ENCODE results near the gene YAP1.

Gene YAP1

DNA sequence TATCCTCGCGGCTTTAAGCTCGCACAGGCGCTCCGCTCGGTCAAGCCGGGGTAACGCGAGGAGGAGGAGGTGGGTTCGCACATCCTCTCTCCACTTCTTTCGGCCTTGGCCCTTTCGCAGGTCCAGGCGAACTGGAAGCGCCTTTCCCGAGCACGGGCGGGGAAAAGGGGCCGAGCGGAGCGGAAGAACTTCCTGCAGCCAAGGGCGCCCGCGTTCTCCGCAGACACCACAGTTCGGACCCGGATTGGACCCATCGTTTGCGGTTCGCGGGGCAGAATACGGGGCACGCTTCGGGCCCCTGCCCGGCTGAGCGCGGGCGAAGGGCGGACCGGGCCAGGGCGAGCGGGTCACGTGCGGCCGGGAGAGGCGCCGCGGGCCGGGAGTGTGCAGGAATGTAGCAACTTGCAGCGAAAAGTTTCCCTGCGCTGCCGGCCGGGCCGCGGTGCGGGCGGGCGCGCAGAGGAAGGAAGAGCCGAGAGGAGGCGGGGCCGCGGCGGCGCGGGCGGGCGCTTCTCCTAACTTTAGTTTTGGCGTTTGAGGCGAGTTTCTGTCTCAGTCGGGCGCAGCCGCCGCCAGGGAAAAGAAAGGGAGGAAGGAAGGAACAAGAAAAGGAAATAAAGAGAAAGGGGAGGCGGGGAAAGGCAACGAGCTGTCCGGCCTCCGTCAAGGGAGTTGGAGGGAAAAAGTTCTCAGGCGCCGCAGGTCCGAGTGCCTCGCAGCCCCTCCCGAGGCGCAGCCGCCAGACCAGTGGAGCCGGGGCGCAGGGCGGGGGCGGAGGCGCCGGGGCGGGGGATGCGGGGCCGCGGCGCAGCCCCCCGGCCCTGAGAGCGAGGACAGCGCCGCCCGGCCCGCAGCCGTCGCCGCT, at the start of gene YAP1:
TSS of gene YAP1 (plus strand) at position 552 of the 865 bp plus-strand sequence. CDS start 402 bp downstream, outside the sequence.
- no peak for DNase-seq

DNA sequence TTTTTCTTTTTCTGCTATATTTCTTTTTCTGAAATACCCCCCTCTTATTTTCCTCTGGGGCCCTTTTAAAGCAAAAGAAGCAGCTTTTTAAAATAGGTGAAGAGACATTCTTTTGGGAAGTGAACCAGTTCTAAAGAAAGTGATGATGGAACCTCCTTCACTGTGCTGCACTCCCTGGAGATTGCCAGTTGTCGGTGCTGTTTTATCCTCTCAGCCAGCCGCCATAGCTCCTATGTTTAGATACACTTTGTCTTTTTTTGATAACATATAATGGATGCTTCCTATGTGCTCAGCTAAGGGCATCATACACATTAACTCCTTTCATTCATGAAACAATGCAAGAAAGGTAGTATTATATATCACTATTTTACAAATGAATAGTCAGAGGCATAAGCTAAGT, 49.0 kb upstream of the YAP1 start:
- no peak for DNase-seq

DNA sequence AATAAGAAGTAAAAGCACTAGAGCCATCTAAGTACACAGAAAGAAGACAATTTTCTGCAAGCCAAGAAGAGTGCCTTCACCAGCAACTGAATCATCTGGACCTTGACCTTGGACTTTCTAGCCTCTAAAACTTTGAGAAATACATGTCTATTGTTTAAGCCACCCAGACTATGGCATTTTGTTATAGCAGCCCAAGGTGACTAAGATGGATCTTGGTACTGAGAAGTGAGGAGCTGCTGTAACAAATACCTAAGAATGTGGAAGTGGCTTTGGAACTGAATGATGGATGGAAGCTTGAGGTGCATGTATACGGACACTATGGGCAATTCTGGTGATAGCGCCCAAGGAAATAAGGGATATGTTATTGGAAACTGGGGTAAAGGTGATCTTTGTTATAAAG, 48.1 kb upstream of the YAP1 start:
- no peak for DNase-seq

DNA sequence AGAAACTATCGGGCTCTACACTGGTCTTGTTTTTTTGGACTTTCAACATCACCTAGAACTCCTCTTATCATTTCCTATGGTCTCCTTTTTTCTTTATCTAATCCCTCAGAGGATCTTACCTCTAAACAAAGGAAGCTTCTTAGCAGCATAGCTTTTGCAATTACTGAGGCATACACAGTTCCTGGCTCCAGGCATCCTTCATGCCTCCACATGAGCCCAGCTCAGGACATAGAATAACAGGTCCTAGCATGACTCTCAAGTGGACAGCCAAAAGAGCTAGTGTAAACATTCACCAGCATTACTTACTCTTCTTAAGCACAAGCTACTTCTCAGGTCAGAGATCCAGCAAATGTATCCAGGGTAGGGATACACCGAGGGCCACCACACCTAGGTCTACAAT, 45.9 kb upstream of the YAP1 start:
- DNase-seq, result no peak

DNA sequence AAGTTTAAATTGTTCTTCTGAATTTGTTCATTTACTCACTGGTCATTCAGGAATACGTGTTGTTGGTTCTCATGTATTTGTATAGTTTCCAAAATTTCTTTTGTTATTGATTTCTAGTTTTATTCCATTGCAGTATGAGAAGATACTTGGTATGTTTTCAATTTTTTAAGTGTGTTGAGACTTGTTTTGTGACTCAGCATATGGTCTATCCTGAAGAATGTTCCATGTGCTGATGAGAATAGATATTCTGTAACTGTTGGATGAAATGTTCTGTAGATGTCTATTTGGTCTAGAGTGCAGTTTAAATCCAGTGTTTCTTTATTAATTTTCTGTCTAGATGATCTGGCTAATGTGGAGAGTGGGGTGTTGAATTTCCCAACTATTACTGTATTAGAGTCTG, 39.5 kb upstream of the YAP1 start:
- no peak for DNase-seq

DNA sequence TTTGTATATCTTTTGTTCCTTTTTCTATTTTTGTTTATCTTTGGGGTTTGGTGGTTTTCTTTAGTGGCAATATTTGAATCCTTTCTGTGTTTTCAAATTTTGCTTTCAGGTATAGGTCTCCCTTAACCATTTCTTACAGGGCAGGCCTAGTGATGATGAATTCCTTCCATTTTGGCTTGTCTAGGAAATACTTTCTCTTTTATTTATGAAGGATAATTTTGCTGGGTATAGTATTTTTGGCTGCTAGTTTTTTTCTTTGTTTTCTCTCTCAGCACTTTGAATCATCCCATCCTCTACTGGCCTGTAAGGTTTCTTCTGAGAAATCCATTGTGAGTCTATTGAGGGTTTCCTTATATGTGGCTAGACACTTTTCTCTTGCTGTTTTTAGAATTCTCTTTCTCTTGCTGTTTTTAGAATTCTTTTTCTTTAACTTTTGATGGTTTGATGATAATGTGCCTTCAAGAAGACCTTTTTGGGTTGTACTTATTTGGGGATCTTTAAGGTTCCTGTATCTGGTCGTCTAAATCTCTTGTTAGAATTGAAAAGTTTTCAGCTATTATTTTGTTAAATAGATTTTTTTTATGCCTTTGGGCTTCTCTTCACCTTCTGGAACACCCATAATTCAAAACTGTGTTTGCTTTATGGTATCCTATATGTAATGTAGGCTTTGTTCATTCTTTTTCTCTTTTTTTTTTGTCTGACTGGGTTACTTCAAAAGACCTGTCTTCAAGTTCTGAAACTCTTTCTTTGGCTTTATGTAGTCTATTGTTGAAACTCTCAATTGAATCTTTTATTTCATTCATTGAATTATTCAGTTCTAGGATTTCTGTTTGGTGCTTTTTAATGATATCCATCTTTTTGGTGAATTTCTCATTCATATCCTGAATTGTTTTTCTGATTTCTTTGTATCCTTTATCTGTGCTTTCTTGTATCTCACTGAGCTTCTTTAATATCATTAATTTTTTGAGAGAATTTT, 38.5 kb upstream of the YAP1 start:
- DNase-seq, result no peak

DNA sequence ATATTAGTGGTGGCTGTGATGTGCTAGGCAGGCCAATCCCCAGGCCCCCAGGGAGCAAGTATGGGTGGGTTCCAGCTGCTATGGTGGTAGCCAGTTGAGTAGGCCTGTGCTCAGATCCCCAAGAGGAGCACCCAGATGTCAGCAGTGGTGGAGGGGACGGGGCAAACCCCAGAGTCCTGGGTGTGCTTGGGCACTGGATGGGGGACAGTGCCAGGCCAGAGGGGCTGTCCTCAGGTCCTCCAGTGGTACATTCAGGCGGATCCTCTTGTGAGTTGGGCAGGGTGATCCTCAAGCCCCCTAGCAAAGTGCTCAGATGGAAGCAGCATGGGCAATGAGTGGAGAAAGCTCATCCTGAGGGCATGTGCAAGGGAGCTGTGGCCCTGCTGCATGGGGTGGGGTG, 37.0 kb upstream of the YAP1 start:
- no peak for DNase-seq

DNA sequence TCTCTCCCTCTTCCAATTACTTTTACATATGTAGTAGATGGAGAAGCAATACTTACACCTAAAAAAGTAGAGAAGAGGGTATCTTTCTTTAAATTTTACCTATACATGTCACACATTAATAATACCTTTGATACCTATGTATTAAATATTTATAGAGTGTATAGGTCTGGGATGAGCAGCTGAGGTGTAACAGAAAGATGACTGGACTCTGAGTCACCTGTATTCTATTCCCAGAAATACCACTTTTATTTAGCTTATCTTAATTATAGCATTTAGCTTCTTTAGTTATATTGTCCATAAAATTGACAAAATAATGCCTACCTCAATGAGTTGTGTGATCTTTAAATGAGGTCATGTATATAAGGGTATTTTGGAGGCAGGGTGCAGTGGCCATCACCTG, 30.6 kb upstream of the YAP1 start:
- DNase-seq, result no peak

DNA sequence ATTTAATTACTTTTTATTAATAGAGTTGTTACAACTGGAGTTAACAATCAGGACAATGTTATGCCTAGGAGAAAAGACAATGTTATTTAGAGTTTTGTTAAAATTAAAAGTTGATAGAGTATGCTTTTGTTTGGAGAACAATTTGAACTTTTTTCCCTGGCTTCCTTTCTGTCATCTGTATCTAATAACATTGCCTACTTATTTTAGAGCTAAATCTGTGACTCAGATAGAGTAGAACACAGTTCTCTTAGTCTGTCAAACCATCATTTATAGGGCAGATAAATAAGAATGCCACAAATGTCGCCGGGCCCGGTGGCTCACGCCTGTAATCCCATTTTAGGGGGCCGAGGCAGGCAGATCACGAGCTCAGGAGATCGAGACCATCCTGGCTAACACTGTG, 28.9 kb upstream of the YAP1 start:
- no peak for DNase-seq

DNA sequence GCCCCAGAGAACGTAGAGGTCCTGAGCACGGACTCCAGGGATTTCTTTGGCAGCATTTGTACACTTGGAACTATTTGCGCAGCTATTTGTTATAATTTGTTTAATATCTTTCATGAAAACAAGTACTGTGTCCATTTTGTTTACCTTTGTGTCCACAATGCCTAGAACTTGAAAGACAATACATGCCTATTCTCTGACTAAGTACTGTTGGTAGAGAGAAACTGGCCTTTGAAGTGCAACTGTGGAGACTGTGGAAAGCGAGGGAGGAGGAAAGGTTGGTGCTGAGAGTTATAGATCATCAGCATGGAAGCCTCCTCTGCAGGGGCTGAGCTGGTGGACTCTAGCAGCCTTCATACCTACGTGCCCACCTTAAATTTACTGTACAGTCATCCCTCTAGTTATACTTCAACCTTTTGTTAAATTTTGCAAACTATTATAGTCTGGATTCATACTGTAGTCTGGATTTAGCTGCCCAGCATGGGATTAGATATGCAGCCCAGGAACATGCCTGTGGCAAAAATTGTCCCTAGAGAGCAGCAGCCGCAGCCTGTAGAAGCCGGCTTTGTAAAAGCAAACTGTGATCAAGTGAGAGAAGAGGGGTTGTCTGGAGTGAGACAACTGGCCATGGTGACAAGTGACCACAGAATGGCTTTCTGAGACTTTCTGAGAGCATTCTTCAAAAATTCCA, 24.2 kb upstream of the YAP1 start:
- DNase-seq, result no peak

DNA sequence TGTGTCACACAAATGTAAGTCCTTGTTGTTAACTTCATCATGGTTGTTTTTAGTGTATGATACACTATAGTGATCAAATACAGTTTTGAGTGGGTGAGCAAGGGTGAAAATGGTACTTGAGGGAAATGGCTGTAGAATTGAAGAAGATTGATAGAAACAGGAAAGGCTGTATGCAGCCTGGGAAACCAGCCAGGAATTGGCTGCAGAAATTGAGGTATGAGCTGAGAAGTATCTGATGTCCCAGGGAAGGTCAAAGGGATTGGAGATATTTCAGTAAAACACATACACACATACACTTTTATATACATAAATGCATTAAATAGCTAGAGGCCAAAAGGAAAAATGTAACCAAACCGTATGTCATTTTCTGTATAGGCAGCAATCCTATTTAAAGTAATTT, 13.1 kb upstream of the YAP1 start:
- DNase-seq, result no peak

DNA sequence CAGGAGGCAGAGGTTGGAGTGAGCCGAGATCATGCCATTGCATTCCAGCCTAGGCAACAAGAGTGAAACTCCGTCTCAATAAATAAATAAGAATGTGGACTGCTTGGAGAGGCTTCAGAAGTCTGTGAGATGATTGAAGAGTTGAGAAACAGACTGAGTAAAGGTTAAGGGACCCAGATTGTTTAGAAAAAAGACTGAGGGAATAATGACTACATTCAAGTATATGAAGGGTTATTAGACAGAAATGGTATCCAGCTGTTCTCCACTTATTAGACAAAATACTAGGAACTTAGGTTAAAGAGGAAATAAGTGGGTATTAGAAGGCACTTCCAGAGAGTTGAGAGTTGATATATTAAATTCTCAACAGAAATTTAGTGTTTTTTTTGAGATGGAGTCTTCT, 10.5 kb upstream of the YAP1 start:
- DNase-seq, result no peak

DNA sequence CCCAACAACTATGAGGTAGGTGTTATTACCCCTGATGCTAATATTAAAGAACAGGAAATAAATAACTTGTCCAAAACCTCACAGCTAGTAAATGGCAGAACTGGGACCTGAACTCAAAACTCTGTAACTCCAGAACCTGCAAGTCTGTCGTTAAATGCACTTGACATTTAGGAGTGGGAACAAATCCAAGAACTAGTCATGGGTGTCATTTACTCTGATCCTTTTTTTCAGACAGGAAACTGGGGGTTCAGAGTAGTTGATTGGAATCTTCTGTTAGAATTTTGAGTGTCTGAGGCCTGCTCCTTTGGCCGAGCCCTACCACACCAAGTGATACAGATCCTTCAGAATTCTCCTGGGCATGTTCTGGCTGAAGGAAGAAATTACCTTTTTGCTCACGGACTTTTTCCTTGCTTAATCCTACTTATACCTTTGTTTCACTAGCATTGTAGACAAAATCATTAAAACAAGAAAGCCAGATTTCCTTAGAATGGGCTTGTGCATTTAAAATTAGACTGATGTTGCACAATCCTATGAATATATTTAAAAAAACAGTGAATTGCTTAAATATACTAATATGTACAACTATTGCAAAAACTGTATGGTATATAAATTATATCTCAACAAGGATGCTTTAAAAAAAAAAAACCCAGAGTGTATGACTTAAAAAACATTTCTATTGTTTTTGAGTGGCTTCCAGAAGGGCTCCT, 1.4 kb upstream of the YAP1 start:
- DNase-seq, result no peak

DNA sequence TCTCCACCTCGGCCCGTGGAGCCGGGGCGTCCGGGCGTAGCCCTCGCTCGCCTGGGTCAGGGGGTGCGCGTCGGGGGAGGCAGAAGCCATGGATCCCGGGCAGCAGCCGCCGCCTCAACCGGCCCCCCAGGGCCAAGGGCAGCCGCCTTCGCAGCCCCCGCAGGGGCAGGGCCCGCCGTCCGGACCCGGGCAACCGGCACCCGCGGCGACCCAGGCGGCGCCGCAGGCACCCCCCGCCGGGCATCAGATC, 439 bp downstream of the YAP1 start:
- no peak for DNase-seq

DNA sequence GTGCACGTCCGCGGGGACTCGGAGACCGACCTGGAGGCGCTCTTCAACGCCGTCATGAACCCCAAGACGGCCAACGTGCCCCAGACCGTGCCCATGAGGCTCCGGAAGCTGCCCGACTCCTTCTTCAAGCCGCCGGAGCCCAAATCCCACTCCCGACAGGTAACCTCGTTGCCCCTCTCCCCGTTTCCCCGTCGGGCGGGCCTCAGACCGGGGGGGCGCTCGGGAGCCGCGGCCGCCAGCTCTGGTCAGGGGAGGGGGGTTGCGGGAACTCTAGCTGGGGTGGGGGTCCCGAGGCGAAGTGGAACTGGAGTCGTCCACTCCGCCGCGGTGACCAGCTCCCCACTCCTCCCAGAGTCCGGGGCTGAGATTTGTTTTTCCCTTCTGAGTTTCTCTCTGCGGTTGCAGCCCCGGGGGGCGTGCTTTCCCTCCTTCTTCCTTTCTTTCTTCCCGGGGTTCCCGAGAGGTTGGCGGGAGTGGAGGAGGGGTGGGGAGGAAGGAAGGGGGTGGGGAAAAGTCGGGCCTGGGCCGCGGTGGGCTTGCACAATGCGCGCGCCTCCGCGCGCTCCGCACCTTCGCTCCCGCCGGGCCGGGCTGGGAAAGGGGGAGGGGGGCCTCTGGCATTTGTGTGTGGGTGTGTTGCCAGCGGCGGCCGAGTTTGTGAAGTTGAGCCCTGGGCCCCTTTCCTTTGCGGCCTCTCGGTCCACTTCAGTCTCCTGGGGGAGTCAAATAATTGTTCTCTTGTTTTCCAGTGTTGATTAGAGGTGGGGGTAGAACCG, 952 bp downstream of the YAP1 start:
- DNase-seq, result no peak

DNA sequence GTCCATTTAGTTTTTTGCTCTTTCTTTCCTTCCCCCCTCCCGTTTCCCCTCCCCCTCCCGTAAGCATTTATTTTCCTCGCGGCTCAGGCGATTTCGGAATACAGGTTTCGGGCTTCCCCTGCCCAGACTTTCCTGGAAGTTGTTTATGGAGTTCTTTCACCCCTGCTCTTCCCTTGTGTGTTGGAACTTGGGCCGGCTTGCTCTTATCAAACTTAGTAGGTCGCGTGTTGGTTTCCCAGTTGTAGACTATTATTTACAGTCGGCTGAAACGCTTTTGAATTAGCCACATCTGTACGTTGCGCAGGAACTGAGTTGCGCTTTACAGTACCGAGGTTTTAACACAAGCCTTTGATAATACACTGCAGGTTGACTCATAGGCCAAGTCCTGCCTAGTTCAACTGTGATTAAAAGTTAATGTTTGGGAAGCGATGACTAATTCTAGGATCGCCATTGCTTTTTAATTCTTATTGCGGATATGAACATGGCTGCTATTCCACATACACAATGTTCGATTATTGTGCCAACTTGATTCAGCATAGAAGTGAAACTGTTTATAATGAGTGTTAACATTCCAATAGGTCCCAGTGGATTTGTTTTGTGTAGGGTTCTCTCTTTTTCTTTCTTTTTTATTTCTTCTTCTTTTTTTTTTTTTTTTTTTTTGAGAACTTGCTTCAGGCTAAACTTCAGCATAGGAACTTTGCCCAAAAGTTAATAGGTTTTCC, 1.7 kb downstream of the YAP1 start:
- no peak for DNase-seq

DNA sequence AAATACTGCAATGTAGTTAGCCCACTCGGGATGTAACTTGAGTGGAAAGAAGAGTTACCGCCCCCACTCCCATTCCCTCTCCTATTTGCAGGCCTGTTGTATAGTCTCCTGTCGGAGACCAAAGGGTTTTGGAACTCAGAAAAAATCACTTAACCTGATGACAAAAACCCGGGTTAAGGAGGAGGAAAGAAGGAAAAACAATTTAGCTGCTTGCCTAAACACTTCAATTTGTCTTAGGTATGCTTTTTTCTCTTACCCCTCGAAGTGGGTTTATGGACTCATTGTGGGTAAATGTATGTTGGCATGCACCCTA, 2.2 kb downstream of the YAP1 start:
- no peak for DNase-seq

DNA sequence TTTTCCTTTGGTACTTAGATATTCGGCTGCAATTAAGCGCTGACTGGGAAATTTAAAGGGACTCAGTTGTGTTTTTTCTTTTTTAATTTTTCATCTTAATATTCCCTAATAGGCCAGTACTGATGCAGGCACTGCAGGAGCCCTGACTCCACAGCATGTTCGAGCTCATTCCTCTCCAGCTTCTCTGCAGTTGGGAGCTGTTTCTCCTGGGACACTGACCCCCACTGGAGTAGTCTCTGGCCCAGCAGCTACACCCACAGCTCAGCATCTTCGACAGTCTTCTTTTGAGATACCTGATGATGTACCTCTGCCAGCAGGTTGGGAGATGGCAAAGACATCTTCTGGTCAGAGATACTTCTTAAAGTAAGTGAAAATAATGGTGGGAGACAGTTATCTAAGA, 3.8 kb downstream of the YAP1 start:
- no peak for DNase-seq

DNA sequence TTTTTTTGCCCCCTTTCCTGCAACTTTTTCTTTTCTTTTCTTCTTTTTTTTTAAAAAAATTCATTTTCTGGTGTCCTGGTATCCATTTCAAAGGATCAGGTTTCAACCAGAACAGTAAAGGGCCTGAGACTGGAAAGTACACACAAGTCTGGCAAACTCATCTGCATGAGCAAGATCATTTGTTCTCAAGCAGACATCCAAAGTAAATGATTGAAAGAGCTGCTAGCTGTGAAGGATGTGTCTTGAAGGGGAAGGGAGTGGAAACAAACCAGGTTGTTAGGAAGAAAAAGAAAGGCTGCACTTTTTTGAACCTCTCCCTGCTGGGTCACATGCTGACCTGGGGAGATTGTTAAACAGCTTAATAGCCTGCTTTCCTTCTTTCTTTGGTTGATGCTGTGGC, 5.3 kb downstream of the YAP1 start:
- no peak for DNase-seq

DNA sequence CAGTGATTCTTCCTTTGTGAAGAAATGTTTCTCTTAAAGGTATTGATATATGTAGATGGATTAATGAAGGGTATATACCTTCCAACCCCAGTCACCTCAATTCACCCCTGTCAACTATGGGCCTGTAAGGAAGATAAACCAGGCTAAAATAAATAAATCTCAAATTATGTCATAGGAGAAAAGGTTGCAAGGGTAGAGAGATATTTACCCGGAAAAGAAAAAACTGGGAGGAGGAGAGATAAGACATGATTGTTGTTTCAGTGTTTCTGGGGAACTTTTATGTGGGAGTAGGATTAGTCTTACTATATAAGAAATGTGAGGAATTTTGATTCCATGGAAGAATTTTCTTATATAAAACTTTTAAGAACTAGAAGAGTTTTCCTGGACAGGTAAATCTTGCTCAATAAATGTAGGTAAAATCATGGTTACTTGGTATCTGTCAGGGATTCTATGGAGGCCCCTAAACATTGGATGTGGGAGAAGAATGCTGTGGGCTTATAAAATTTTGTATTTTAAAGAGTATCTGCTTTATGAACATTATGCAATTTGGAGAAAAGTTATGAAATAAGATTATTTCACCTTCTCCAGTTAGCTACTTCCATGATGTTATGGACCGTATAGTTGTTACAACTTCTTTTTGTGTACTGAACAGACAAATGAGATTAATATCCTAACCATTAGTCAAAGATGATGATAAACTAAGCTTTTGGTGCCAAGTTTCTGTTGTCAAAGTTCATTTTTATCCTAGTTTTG, 6.4 kb downstream of the YAP1 start:
- no peak for DNase-seq
